Measurements from ENCODE around the gene MUC12. TPM values are rescaled to one million over a fixed set of nuclear protein-coding genes. Genes with fewer than 3 reads are reported as not detected.
A peak's percentile ranks its signal among the peaks of the same experiment; 100 is the strongest.

Gene MUC12
- total RNA-seq, 1 experiment from 2014 or later, result 11.5 TPM

- H3T11ph ChIP-seq (ENCODE audit: low read length), result no peak within 1 kb of the TSS
- no peaks in the 10 kb centered on the region for H3K79me1 ChIP-seq (ENCODE audit: insufficient read depth, low read depth, low read length, poor library complexity, severe bottlenecking)
- peak within 1 kb of the TSS in 1 of 3 experiments; percentile 6; a peak in 1 of 7 replicates for H3K27ac Mint-ChIP-seq
- no peaks in the 10 kb centered on the region for H3K27me3 ChIP-seq (ENCODE audit: insufficient read depth, low read length)
- H3K4me3 Mint-ChIP-seq, result peak within 1 kb of the TSS in 1 of 2 experiments; percentile 41; a peak in 2 of 5 replicates
- no peak within 1 kb of the TSS for H3K23ac ChIP-seq (ENCODE audit: insufficient read length, low read depth, low read length)
- H2BK120ac ChIP-seq (ENCODE audit: low read depth, low read length, poor library complexity, severe bottlenecking), result no peak within 1 kb of the TSS
- H3K4me1 ChIP-seq (ENCODE audit: insufficient read depth, low read length), result peaks cover 8% of the 10 kb centered on the region; the same call in 1 of the 2 replicates
- H4K5ac ChIP-seq (ENCODE audit: insufficient read length, low read depth, low read length), result no peak within 1 kb of the TSS
- H3K36me3 Mint-ChIP-seq (ENCODE audit: insufficient read depth in 1 of 3, low read depth in 3 of 3), result peaks cover 3 to 6% (median 6%) of the 10 kb centered on the region in 3 experiments; a peak in 6 of 7 replicates
- peak within 1 kb of the TSS; percentile 7 for H3K18ac ChIP-seq (ENCODE audit: insufficient read length, low read depth, low read length)
- no CpG with 5 or more reads among the region's 24 CpGs for WGBS (ENCODE audit: extremely low coverage, insufficient read length, low lambda C conversion rate)
- peaks cover 32 to 38% of the 10 kb centered on the region in 2 experiments for H3K4me1 Mint-ChIP-seq
- H3K27ac ChIP-seq (ENCODE audit: insufficient read length, low read depth, low read length), result no peak within 1 kb of the TSS
- H2BK15ac ChIP-seq (ENCODE audit: low read depth, low read length), result no peak within 1 kb of the TSS; the same call in 1 of the 2 replicates
- peaks cover 5 to 6% of the 10 kb centered on the region in 2 experiments for H3K9me3 Mint-ChIP-seq
- peaks cover 4% of the 10 kb centered on the region; the same call in 1 of the 2 replicates for H3K27me3 Mint-ChIP-seq (ENCODE audit: low read depth)
- no peak within 1 kb of the TSS for H3K9ac ChIP-seq (ENCODE audit: extremely low read depth, insufficient read length, low read length)
- H3K56ac ChIP-seq (ENCODE audit: insufficient read length, low read depth, low read length), result no peak within 1 kb of the TSS
- H2BK20ac ChIP-seq (ENCODE audit: low read depth, low read length, poor library complexity, severe bottlenecking), result no peak within 1 kb of the TSS
- no peak within 1 kb of the TSS for H4K91ac ChIP-seq (ENCODE audit: insufficient read length, low read depth, low read length)
- no peaks in the 10 kb centered on the region for H3K23me2 ChIP-seq (ENCODE audit: insufficient read length, low read depth, low read length, poor library complexity, severe bottlenecking)
- H4K8ac ChIP-seq (replicated peaks; ENCODE audit: insufficient read length, low read depth, low read length), result no peak within 1 kb of the TSS
- H3K4me2 ChIP-seq (ENCODE audit: insufficient read depth, insufficient read length, low read length), result peak within 1 kb of the TSS; percentile 43
- H2BK12ac ChIP-seq (ENCODE audit: insufficient read length, low read depth, low read length), result no peak within 1 kb of the TSS
- peak within 1 kb of the TSS; percentile 68; the same call in 1 of the 2 replicates for H3K14ac ChIP-seq (ENCODE audit: insufficient read depth, low read length)
- no peak within 1 kb of the TSS for H2BK5ac ChIP-seq (ENCODE audit: insufficient read length, low read length)
- H3K4ac ChIP-seq (ENCODE audit: low read depth, low read length), result no peak within 1 kb of the TSS
- no peak for TF ChIP-seq CTCF (conservative IDR thresholded peaks at IDR 0.05)
- no peaks in the 10 kb centered on the region for H3K79me2 ChIP-seq (ENCODE audit: insufficient read depth, low read length)
- no peak within 1 kb of the TSS for H2AK5ac ChIP-seq (ENCODE audit: insufficient read length, low read length)
- peak; percentile 55 for DNase-seq
- H4K20me1 ChIP-seq (ENCODE audit: control insufficient read depth, insufficient read depth, insufficient read length), result no peaks in the 10 kb centered on the region
- H2AFZ ChIP-seq (ENCODE audit: low read length), result no peak within 1 kb of the TSS
- no peaks in the 10 kb centered on the region for H3K9me3 ChIP-seq (ENCODE audit: control insufficient read depth, low read depth, low read length)
Measured at GRCh38 chr7:100949227-100949932, 20.0 kb upstream of the MUC12 start, which contains the start of gene MUC3A. MUC3A (plus strand) TSS chr7:100949534; CDS start chr7:100949625, 91 bp downstream.

All from H9 (cell line).